Vagina (tissue), 2 donors: ENCODE measurements around the gene RPE65. TPM values are rescaled to one million over a fixed set of nuclear protein-coding genes. Genes with fewer than 3 reads are reported as not detected.

Experiments used
- DNase-seq, 2 donors: peaks; one replicate each; pipeline ENCODE4 v3.0.0-alpha.2; 2017; ENCODE audit errors: extremely low spot score in 2 of 2
- H3K27ac ChIP-seq: fragments of 200-600 bp; sonication (generic); one replicate; pipeline ENCODE4 v1.5.1; 2019
- H3K27me3 ChIP-seq: fragments of 200-600 bp; sonication (generic); one replicate; pipeline ENCODE4 v1.5.1; 2019
- H3K36me3 ChIP-seq, 2 donors: fragments of 200-600 bp; sonication (generic); one replicate each; pipeline ENCODE4 v1.5.1; 2017 to 2019
- H3K4me1 ChIP-seq: fragments of 200-600 bp; sonication (generic); one replicate; pipeline ENCODE4 v1.5.1; 2019
- H3K4me3 ChIP-seq, 2 donors: fragments of 200-600 bp; sonication (generic); 1 replicate in 1 of 2; 2 replicates in 1 of 2; pipeline ENCODE4 v1.5.1; 2016 to 2019
- H3K9me3 ChIP-seq: fragments of 200-600 bp; sonication (generic); one replicate; pipeline ENCODE4 v1.5.1; 2019
- CTCF ChIP-seq, 3 experiments: fragments of 450-650 bp in 2 of 3; fragments of 200-600 bp in 1 of 3; sonication (generic) in 1 of 3; IDR thresholded peaks; one replicate each; pipeline ENCODE4 v1.5.1; 2017 to 2019; ENCODE audit warnings: antibody characterized with exemption in 3 of 3, mild to moderate bottlenecking in 2 of 3, moderate library complexity in 2 of 3
- POLR2A ChIP-seq, 2 donors: fragments of 450-650 bp; IDR thresholded peaks; one replicate each; pipeline ENCODE4 v1.6.1; 2017; ENCODE audit warnings: antibody characterized with exemption in 2 of 2, mild to moderate bottlenecking in 2 of 2, moderate library complexity in 2 of 2
- POLR2AphosphoS5 ChIP-seq, 2 donors: sonication (generic); formaldehyde crosslinking; IDR thresholded peaks; one replicate each; pipeline ENCODE4 v1.9.0; 2017; ENCODE audit warnings: antibody characterized with exemption in 2 of 2, mild to moderate bottlenecking in 2 of 2, low read depth in 1 of 2; ENCODE audit not compliant: insufficient read depth in 1 of 2
- intact Hi-C: fragments of 100-400 bp; cut with DNase I; formaldehyde crosslinking; loops from one replicate; pipeline ENCODE4 v1.15.1; 2023
- total RNA-seq: library from RNA; depleted of rRNA; stranded (reverse); fragments of >200 nt; gene quantifications from one replicate; pipeline ENCODE4 v1.2.3, GENCODE V29; 2016

Gene RPE65
- total RNA-seq, 1 donor from 2014 or later: not detected

GRCh38 chr1:68456202-68456601 lies 6.4 kb upstream of the RPE65 start:
- Histone ChIP-seq H3K36me3 (no peaks in the 10 kb centered on the region), H3K27ac (no peak overlapping the region), H3K4me1 (no peaks in the 10 kb centered on the region), H3K9me3 (no peaks in the 10 kb centered on the region), H3K27me3 (no peaks in the 10 kb centered on the region), H3K4me3 (no peak overlapping the region)
- DNase-seq: no peak
- no peak for TF ChIP-seq CTCF (IDR thresholded peaks at IDR 0.05)
- no peak for TF ChIP-seq POLR2A (IDR thresholded peaks at IDR 0.05)
- no peak for TF ChIP-seq POLR2AphosphoS5 (IDR thresholded peaks at IDR 0.05; ENCODE audit: insufficient read depth in 1 of 2, low read depth in 1 of 2)
- intact Hi-C loops: no loop called here

GRCh38 chr1:68454534-68454933 lies 4.8 kb upstream of the RPE65 start:
- H3K4me1 ChIP-seq: no peaks in the 10 kb centered on the region
- no peak for DNase-seq
- H3K36me3 ChIP-seq: no peaks in the 10 kb centered on the region
- intact Hi-C loops: no loop called here
- H3K27me3 ChIP-seq: no peaks in the 10 kb centered on the region
- no peak for TF ChIP-seq POLR2A (IDR thresholded peaks at IDR 0.05)
- TF ChIP-seq CTCF (IDR thresholded peaks at IDR 0.05): no peak
- TF ChIP-seq POLR2AphosphoS5 (IDR thresholded peaks at IDR 0.05; ENCODE audit: insufficient read depth in 1 of 2, low read depth in 1 of 2): no peak
- no peak overlapping the region for H3K27ac ChIP-seq
- no peak overlapping the region for H3K4me3 ChIP-seq
- H3K9me3 ChIP-seq: no peaks in the 10 kb centered on the region

GRCh38 chr1:68453060-68453670 lies 3.4 kb upstream of the RPE65 start:
- no peaks in the 10 kb centered on the region for H3K27me3 ChIP-seq
- H3K36me3 ChIP-seq: no peaks in the 10 kb centered on the region
- DNase-seq: no peak
- no peak overlapping the region for H3K27ac ChIP-seq
- intact Hi-C loops: no loop called here
- H3K9me3 ChIP-seq: no peaks in the 10 kb centered on the region
- no peak overlapping the region for H3K4me3 ChIP-seq
- no peaks in the 10 kb centered on the region for H3K4me1 ChIP-seq
- TF ChIP-seq POLR2AphosphoS5 (IDR thresholded peaks at IDR 0.05; ENCODE audit: insufficient read depth in 1 of 2, low read depth in 1 of 2): no peak
- TF ChIP-seq CTCF (IDR thresholded peaks at IDR 0.05): no peak
- no peak for TF ChIP-seq POLR2A (IDR thresholded peaks at IDR 0.05)

GRCh38 chr1:68448365-68448764 lies 1.4 kb downstream of the RPE65 start:
- Histone ChIP-seq H3K4me1 (no peaks in the 10 kb centered on the region), H3K4me3 (no peak overlapping the region), H3K27ac (no peak overlapping the region), H3K27me3 (no peaks in the 10 kb centered on the region), H3K9me3 (no peaks in the 10 kb centered on the region), H3K36me3 (no peaks in the 10 kb centered on the region)
- intact Hi-C loops: no loop called here
- DNase-seq: no peak
- no peak for TF ChIP-seq POLR2A (IDR thresholded peaks at IDR 0.05)
- TF ChIP-seq POLR2AphosphoS5 (IDR thresholded peaks at IDR 0.05; ENCODE audit: insufficient read depth in 1 of 2, low read depth in 1 of 2): no peak
- no peak for TF ChIP-seq CTCF (IDR thresholded peaks at IDR 0.05)

GRCh38 chr1:68445709-68446108 lies 4.0 kb downstream of the RPE65 start:
- intact Hi-C loops: no loop called here
- no peaks in the 10 kb centered on the region for H3K36me3 ChIP-seq
- no peaks in the 10 kb centered on the region for H3K9me3 ChIP-seq
- no peak overlapping the region for H3K27ac ChIP-seq
- DNase-seq: no peak
- H3K27me3 ChIP-seq: no peaks in the 10 kb centered on the region
- no peak overlapping the region for H3K4me3 ChIP-seq
- TF ChIP-seq POLR2AphosphoS5 (IDR thresholded peaks at IDR 0.05; ENCODE audit: insufficient read depth in 1 of 2, low read depth in 1 of 2) (no peak), CTCF (IDR thresholded peaks at IDR 0.05) (no peak), POLR2A (IDR thresholded peaks at IDR 0.05) (no peak)
- H3K4me1 ChIP-seq: no peaks in the 10 kb centered on the region
